Thoracic aorta (tissue), 2 donors: Measurements from ENCODE around the gene NOP16. TPM values are rescaled to one million over a fixed set of nuclear protein-coding genes. Genes with fewer than 3 reads are reported as not detected.

Experiments
- ATAC-seq: fragments of 150-250 bp; one replicate; pipeline ENCODE4 v1.8.0; 2017; ENCODE audit warnings: low read depth; ENCODE audit not compliant: insufficient number of reproducible peaks, low FRiP score
- DNase-seq: peaks from one replicate; pipeline ENCODE4 v3.0.0-alpha.2; 2020; ENCODE audit warnings: low spot score
- H3K27ac ChIP-seq, 2 donors: fragments of 200-600 bp; sonication (generic); 1 replicate in 1 of 2; 2 replicates in 1 of 2; pipeline ENCODE4 v1.5.1; 2016; ENCODE audit warnings: mild to moderate bottlenecking in 2 of 2, moderate library complexity in 2 of 2
- H3K27me3 ChIP-seq: fragments of 200-600 bp; sonication (generic); replicated peaks from 2 replicates; pipeline ENCODE4 v1.6.0; 2016; ENCODE audit warnings: mild to moderate bottlenecking; ENCODE audit not compliant: insufficient read depth
- H3K36me3 ChIP-seq: fragments of 200-600 bp; sonication (generic); one replicate; pipeline ENCODE4 v1.5.1; 2016
- H3K4me1 ChIP-seq, 2 donors: fragments of 200-600 bp; sonication (generic); 1 replicate in 1 of 2; 2 replicates in 1 of 2; pipeline versions ENCODE4 v1.5.1 to v1.6.0; 2016; ENCODE audit warnings: low read depth in 2 of 2, mild to moderate bottlenecking in 1 of 2; ENCODE audit not compliant: control insufficient read depth in 1 of 2
- H3K4me3 ChIP-seq: fragments of 200-600 bp; sonication (generic); 2 replicates; pipeline ENCODE4 v1.5.1; 2016; ENCODE audit warnings: mild to moderate bottlenecking
- H3K9me3 ChIP-seq: fragments of 200-600 bp; sonication (generic); 2 replicates; pipeline ENCODE4 v1.5.1; 2016
- total RNA-seq, 2 donors: library from RNA; depleted of rRNA; stranded (reverse); fragments of >200 nt; gene quantifications; one replicate each; pipeline versions ENCODE4 v1.1.0 to v1.2.3, GENCODE V29; 2016
- TF ChIP-seq, protein P1 (sequence below): fragments of 200-600 bp; sonication (generic); IDR thresholded peaks from one replicate; pipeline ENCODE4 v1.5.1; 2019; ENCODE audit warnings: antibody characterized with exemption

NOP16 gene
- total RNA-seq, 2 donors from 2014 or later: 6.3 to 12.6 TPM

DNA sequence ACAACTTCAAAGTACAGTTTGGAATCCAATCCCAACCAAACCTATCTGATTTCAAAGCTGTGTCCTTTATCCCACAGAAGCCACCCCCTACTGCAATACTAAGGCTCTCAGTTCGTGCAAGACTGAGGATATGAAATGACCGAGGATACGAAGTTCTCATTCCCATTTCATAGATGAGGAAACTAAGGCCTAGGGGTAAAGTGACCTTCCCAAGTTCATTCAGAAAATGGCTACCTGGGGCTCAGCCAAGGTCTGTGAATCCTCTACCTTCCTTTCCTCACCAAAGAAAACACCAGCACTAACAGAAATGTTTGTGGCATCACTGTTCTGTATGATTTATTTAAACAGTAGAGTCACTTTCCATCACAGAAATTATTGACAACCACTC is 32.2 kb downstream of the NOP16 start:
- Histone ChIP-seq H3K27ac (no peak overlapping the region), H3K36me3 (peaks cover 28% of the 10 kb centered on the region), H3K4me1 (peaks cover 9 to 12% of the 10 kb centered on the region in 2 donors), H3K9me3 (no peaks in the 10 kb centered on the region), H3K4me3 (no peak overlapping the region), H3K27me3 (no peaks in the 10 kb centered on the region)
- DNase-seq (no peak), ATAC-seq (no peak)
- TF ChIP-seq, protein P1, sequence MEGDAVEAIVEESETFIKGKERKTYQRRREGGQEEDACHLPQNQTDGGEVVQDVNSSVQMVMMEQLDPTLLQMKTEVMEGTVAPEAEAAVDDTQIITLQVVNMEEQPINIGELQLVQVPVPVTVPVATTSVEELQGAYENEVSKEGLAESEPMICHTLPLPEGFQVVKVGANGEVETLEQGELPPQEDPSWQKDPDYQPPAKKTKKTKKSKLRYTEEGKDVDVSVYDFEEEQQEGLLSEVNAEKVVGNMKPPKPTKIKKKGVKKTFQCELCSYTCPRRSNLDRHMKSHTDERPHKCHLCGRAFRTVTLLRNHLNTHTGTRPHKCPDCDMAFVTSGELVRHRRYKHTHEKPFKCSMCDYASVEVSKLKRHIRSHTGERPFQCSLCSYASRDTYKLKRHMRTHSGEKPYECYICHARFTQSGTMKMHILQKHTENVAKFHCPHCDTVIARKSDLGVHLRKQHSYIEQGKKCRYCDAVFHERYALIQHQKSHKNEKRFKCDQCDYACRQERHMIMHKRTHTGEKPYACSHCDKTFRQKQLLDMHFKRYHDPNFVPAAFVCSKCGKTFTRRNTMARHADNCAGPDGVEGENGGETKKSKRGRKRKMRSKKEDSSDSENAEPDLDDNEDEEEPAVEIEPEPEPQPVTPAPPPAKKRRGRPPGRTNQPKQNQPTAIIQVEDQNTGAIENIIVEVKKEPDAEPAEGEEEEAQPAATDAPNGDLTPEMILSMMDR: no peak

DNA sequence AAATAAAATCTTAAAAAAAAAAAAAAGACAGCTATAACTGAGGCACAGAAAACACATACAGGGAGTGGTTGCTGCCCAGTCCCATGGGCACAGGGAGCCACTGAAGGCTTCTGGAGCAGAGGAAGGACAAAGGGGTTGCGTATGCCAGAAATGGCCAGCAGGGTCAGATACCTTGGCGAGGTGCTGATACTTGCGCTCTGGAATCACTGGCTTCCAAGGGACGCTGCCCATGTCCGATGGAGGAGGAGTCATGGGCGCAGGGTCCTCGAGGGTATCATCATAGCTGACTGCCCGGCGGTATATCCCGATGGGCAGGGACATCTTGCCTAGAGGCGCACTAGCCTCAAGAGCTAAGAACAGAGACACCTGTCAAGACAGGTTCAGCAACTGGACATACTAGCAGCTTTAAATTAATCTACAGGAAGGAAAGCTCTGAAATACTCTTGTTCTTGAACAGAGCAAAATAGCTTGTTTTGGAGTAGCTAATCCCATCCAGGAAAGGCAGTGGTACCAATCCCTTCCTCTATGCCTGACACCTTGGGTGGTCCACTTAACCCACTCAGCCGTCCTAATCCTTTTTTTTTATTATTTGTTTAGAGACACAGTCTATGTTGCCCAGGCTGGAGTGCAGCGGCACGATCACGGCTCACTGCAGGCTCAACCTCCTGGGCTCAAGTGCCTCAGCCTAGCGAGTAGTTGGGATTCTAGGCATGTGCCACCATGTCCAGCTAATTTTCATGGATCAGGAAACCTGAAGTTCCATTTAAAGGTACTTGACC is 32.8 kb downstream of the NOP16 start:
- H3K9me3 ChIP-seq: no peaks in the 10 kb centered on the region
- peaks cover 9 to 12% of the 10 kb centered on the region in 2 donors for H3K4me1 ChIP-seq
- TF ChIP-seq, protein P1: no peak
- H3K36me3 ChIP-seq: peaks cover 32% of the 10 kb centered on the region
- no peak overlapping the region for H3K4me3 ChIP-seq
- H3K27me3 ChIP-seq: no peaks in the 10 kb centered on the region
- DNase-seq (no peak), ATAC-seq (no peak)
- no peak overlapping the region for H3K27ac ChIP-seq

DNA sequence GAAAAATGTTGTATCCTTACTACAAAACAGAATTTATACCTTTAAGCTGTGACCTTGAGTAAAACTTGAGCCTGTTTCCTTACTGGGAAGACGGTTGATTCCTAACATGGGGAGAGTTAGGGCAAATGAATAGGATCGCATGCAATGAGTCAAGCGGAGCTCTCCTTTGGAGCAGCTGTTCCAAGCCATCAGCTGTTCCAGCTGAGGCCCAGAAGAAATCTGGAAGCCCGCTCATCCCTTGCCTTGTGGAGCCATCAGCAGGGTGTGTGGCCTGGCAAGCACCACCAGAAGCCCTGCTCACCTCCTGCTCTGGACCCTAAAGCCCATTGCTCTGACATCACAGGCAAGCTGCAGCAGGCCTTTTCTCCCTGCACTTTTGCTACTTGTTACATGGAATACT is 34.9 kb downstream of the NOP16 start:
- DNase-seq (no peak), ATAC-seq (no peak)
- H3K36me3 ChIP-seq: peaks cover 48% of the 10 kb centered on the region
- no peak overlapping the region for H3K27ac ChIP-seq
- H3K4me1 ChIP-seq: no peaks in the 10 kb centered on the region
- H3K9me3 ChIP-seq: no peaks in the 10 kb centered on the region
- H3K4me3 ChIP-seq: no peak overlapping the region
- TF ChIP-seq, protein P1: no peak
- no peaks in the 10 kb centered on the region for H3K27me3 ChIP-seq

DNA sequence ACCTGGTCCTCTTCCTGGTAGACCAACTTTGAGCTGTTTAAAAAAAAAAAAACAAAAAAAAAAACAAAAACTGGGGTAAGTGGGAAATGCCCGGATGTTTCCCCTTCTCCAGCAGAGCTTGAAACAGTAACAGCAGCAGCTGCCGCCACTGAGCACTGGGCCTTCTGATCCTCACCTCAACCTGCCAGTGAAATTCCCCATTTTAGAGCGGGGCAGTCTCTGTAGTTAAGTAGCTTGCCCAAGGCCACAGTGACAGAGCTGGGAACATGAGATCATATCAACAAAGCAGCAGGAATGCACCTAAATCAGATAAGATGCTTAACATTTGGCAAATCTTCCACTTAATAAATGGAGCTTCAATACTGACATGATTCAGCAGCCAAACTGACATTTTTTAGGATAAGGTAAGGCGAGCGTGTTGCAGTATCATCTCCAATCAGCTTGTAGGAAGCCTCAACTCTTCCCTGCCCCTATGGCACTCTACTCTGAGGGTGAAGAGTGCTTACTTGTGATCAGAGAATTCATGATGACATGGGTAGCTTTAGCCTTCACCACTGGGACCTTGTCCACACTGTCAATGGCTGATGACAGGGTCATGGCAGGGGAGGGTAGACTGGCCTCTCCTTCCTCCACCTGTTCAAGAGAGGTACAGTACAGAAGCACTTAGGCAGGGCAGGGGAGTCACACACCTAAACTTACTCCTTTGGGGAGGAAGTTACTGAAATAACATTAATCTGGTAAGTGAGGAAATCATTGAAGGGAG is 36.1 kb downstream of the NOP16 start:
- Histone ChIP-seq H3K36me3 (peaks cover 56% of the 10 kb centered on the region), H3K9me3 (no peaks in the 10 kb centered on the region), H3K4me3 (no peak overlapping the region), H3K27ac (no peak overlapping the region), H3K4me1 (no peaks in the 10 kb centered on the region), H3K27me3 (no peaks in the 10 kb centered on the region)
- TF ChIP-seq, protein P1: no peak
- DNase-seq (no peak), ATAC-seq (no peak)

DNA sequence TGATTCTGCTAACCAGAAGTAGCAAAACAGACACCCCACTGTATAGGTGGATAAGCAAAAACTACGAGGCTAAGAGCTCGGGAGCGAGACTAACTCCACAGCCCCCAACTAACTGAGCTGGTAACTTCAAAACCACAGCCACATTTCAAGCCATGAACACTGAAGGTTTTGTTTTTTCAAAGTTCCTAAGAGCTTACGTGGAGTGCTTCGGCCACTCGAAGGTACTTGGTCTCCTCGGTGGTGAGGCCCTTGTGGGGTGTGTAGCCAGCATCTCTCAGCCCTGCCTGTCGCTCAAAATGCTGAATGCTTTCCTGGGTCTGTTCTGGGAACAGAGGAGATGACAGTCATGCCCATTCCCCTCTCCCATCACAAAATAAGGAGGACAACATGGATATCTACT is 38.0 kb downstream of the NOP16 start:
- TF ChIP-seq, protein P1: no peak
- H3K4me3 ChIP-seq: no peak overlapping the region

More for the DNA sequence above, 38.0 kb downstream of the NOP16 start:
- H3K9me3 ChIP-seq: no peaks in the 10 kb centered on the region
- peaks cover 67% of the 10 kb centered on the region for H3K36me3 ChIP-seq
- ATAC-seq: no peak
- no peaks in the 10 kb centered on the region for H3K27me3 ChIP-seq
- H3K27ac ChIP-seq: no peak overlapping the region
- DNase-seq: no peak
- no peaks in the 10 kb centered on the region for H3K4me1 ChIP-seq
